Measurements from ENCODE around the gene NFATC4.
"Not testable (repeated sequence)": the region's sequence is repeated elsewhere in the genome, so short reads cannot be mapped to it uniquely, and the experiment has no call there.

The NFATC4 gene

GRCh38 chr14:24387009-24387345, 19.0 kb downstream of the NFATC4 start:
- TF ChIP-seq CTCF (IDR thresholded peaks at IDR 0.05; ENCODE audit: low read depth, low read length, missing control alignments): no peak
- no peak overlapping the region for H3K4me3 ChIP-seq (replicated peaks; ENCODE audit: low read depth, low read length)
- DNase-seq (ENCODE audit: extremely low read depth, low read depth): no peak

- DNase-seq (ENCODE audit: extremely low read depth, low read depth); H3K4me3 ChIP-seq (replicated peaks; ENCODE audit: low read depth, low read length): not testable (repeated sequence)
Observed at GRCh38 chr14:24387579-24387978, 19.6 kb downstream of the NFATC4 start.

GRCh38 chr14:24388474-24389179, 20.6 kb downstream of the NFATC4 start:
- no peak for TF ChIP-seq CTCF (IDR thresholded peaks at IDR 0.05; ENCODE audit: low read depth, low read length, missing control alignments)
- no peak for DNase-seq (ENCODE audit: extremely low read depth, low read depth)
- no peak overlapping the region for H3K4me3 ChIP-seq (replicated peaks; ENCODE audit: low read depth, low read length)

GRCh38 chr14:24389226-24389848, 21.4 kb downstream of the NFATC4 start:
- no peak for TF ChIP-seq CTCF (IDR thresholded peaks at IDR 0.05; ENCODE audit: low read depth, low read length, missing control alignments)
- H3K4me3 ChIP-seq (replicated peaks; ENCODE audit: low read depth, low read length): no peak overlapping the region
- no peak for DNase-seq (ENCODE audit: extremely low read depth, low read depth)

- DNase-seq (ENCODE audit: extremely low read depth, low read depth): no peak
- no peak for TF ChIP-seq CTCF (IDR thresholded peaks at IDR 0.05; ENCODE audit: low read depth, low read length, missing control alignments)
- H3K4me3 ChIP-seq (replicated peaks; ENCODE audit: low read depth, low read length): no peak overlapping the region
Observed at GRCh38 chr14:24390701-24391468, 22.9 kb downstream of the NFATC4 start.

GRCh38 chr14:24392325-24393091, 24.5 kb downstream of the NFATC4 start:
- no peak for DNase-seq (ENCODE audit: extremely low read depth, low read depth)
- no peak for TF ChIP-seq CTCF (IDR thresholded peaks at IDR 0.05; ENCODE audit: low read depth, low read length, missing control alignments)
- no peak overlapping the region for H3K4me3 ChIP-seq (replicated peaks; ENCODE audit: low read depth, low read length)

- H3K4me3 ChIP-seq (replicated peaks; ENCODE audit: low read depth, low read length): no peak overlapping the region
- no peak for TF ChIP-seq CTCF (IDR thresholded peaks at IDR 0.05; ENCODE audit: low read depth, low read length, missing control alignments)
- no peak for DNase-seq (ENCODE audit: extremely low read depth, low read depth)
Observed at GRCh38 chr14:24394275-24394674, 26.3 kb downstream of the NFATC4 start.

All from HFF-Myc (cell line).